Activated gamma-delta T cell treated with anti-CD3 and anti-CD28 coated beads, Interleukin-2, amount 50 U/mL, for 16 hours (primary cell): ENCODE data around the gene KCNMA1.
"Not testable (repeated sequence)": the region's sequence is repeated elsewhere in the genome, so short reads cannot be mapped to it uniquely, and the experiment has no call there.

Experiments used
- DNase-seq: peaks from one replicate; pipeline ENCODE4 v3.0.0-alpha.2; 2020; ENCODE audit warnings: low read depth

Gene KCNMA1

DNA sequence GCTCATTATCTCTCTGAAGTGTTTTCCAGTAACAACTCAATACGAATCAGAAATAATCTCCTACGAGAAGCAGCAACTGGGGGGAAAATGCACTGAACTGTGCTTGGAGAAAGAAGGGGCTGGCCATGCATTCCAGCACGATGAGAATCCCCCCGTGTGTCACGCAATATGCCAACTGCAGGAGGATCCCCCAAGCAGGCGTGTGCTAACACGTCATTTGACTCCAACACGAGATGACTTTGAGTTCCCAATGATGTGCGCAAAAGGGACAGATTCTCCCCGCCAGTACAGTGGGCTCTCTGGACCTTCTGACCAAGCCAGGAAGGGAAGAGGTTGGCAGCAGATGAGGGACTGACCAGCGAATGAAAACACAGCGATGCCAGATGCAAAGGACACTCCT is 105.5 kb downstream of the KCNMA1 start:
- DNase-seq, result no peak

- no peak for DNase-seq
Observed at GRCh38 chr10:77531441-77532001, 106.1 kb downstream of the KCNMA1 start.

DNA sequence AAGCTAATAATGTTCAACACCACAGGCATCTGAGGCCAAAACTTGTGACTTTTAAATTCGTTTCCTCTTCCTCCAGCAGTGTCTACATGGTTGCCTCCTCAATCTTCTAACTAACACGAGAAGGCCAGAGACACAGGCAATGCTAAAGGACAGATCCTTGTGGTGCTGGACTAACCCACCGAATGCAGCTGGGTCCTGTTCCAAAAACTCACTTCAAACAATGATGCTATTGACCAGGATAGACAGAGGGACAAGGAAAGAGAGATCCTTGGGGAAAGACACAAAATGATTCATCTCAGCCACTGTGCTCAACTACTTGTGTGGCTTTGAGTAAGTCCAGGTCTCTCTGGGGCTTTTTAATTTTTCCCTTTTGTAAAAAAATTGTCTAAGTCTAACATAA is 107.6 kb downstream of the KCNMA1 start:
- DNase-seq, result no peak

- no peak for DNase-seq
Observed at GRCh38 chr10:77529050-77529576, 108.5 kb downstream of the KCNMA1 start.

DNA sequence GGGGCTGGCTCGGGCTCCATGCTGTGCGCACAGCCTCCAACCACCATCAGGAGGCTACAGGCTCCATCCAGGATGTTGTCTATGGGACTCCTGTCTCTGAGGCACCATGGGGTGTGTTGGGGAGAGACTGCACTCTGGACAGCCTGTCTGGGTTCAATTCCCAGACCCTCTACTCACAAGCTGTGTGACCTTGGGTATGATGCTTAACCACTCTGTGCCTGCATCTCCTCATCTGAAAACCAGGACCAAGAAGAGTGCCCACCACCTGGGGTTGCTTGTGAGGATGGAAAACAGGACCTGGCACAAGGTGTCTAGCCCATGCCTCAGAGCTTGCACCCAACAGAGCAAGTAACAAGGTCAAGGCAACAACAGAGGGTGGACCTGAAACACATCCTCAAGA is 109.8 kb downstream of the KCNMA1 start:
- no peak for DNase-seq

DNA sequence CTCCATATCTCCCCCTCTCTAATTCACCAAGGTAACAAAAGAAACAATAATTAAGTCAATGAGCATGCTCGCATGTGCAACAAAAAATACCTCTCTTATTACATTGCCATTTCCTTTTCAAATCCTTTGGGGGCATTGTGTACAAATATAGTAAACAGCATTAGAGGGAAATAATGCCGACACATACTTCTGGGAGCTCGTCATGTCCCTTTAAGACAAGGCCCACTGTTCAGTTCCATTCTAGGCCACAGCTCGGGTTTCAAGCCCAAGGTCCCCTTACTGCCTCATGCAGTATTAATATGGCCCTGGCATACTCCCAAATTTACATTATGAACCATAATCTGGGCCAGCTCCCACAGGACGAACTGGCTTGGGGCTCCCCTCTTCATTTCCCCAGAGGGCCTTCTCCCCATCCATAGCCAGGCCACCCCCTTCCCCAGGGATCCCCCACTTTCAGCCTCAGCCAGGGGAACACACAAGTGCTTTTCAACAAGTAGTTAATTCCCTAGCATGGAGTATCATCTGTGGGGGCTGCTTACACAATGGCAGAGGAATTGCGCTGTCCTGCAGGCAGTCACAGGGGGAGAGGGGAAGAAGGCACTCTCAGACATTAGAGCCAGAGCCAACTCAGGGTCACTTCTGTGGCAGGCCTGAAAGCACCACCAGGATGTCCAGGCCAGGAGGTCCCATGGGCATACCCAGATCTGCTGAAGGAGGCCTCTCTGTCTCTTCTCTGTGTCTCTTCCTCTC is 110.6 kb downstream of the KCNMA1 start:
- DNase-seq, result no peak

GRCh38 chr10:77524281-77524711 is 113.3 kb downstream of the KCNMA1 start:
- DNase-seq, result no peak

- no peak for DNase-seq
Observed at GRCh38 chr10:77522268-77522809, 115.3 kb downstream of the KCNMA1 start.

GRCh38 chr10:77520995-77521394 is 116.6 kb downstream of the KCNMA1 start:
- no peak for DNase-seq

DNA sequence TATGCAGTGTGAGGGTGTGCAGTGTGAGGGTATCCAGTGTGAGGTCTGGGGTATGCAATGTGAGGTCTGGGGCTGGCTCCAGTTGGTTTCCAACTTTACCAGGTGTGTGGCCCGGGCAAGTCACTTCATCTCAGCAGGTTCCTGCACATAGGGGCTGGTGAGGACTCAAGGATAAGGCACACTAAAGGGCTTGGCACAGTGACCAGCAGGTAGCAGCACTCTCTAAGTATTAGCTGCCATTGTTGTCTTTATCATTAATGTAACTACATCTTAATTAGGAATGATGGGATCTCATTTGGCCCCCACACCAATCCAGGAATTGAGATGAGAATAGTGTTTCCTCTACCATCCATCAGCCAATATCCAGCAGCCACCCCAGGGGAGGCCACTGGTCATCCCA is 117.3 kb downstream of the KCNMA1 start:
- no peak for DNase-seq

DNA sequence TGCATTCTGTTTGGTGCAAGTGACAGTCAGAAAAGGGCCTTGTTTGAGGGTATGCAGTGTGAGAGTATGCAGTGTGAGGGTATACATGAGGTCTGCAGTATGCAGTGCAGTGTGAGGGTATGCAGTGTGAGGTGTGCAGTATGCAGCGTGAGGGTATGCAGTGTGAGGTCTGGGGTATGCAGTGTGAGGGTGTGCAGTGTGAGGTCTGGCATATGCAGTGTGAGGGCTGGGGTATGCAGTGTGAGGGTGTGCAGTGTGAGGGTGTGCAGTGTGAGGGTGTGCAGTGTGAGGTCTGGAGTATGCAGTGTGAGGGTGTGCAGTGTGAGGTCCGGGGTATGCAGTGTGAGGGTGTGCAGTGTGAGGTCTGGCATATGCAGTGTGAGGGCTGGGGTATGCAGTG is 117.8 kb downstream of the KCNMA1 start:
- DNase-seq, result not testable (repeated sequence)

- DNase-seq, result no peak
Observed at GRCh38 chr10:77518910-77519274, 118.7 kb downstream of the KCNMA1 start.

- DNase-seq, result no peak
Observed at GRCh38 chr10:77518241-77518909, 119.2 kb downstream of the KCNMA1 start.

- no peak for DNase-seq
Observed at GRCh38 chr10:77516575-77516974, 121.0 kb downstream of the KCNMA1 start.

DNA sequence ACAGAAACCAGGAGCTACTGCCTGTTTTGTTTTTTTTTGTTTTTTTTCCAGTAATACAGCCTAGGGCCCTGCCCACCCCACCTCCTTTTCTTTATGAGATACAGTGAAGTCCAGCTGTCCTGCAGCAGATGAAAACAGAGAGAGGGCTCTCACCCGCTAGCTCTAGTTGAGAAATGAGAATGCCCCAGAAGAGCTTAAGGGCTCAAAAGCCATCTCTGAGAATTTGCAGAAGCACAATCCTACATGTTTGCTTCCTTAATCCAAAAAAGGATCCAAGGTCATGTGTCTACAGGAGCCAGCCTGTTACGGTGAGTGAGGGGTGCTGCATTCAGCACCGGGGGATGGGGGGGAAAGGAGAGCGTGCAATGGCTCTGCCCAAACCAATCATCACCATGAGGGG is 122.7 kb downstream of the KCNMA1 start:
- DNase-seq, result no peak

DNA sequence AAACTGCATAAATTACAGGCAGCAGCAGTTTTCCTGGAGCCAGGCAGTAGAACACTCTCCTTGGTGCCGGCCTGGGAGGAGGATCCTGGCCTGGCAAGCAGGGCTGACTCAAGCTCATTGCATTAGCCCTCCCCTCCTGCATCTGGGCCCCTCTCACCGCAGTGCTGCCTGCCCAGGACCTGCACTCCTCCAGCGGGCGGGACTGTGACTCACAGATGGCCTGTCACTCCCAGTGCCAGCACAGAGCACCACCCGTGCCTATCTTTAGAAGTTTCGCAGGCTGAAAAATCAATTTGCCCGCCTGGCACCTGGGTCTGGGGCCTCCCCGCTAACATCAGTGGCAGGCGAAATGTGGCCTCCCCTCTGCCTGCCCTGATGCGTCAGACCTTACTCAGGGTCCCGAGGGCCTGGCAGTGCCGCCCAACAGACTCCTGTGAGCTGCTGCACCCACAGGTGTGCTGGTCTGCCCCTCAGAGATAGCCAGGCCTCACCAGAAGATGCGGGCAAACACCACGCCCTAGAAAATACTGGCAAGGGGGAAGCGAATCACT is 123.8 kb downstream of the KCNMA1 start:
- no peak for DNase-seq

DNA sequence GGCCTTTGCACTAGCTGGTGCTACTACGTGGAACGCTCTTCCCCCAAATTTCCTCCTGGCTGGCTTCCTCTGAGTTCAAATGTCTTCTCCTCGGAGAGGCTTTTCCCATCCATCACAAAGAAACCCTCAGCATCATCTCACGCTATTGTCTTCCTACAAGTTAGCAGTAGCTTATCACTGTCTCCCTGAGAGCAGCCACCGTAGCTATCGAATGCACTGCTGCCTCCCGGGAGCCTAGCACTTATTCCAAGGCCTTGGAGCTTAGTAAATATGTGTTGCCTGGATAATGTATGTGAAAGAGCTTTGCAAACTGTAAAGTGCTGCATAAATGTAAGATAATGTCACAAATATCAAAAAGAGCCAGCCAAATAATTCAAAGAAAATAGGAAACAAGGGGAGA is 124.4 kb downstream of the KCNMA1 start:
- DNase-seq, result no peak

GRCh38 chr10:77512219-77512578 is 125.4 kb downstream of the KCNMA1 start:
- DNase-seq, result no peak

DNA sequence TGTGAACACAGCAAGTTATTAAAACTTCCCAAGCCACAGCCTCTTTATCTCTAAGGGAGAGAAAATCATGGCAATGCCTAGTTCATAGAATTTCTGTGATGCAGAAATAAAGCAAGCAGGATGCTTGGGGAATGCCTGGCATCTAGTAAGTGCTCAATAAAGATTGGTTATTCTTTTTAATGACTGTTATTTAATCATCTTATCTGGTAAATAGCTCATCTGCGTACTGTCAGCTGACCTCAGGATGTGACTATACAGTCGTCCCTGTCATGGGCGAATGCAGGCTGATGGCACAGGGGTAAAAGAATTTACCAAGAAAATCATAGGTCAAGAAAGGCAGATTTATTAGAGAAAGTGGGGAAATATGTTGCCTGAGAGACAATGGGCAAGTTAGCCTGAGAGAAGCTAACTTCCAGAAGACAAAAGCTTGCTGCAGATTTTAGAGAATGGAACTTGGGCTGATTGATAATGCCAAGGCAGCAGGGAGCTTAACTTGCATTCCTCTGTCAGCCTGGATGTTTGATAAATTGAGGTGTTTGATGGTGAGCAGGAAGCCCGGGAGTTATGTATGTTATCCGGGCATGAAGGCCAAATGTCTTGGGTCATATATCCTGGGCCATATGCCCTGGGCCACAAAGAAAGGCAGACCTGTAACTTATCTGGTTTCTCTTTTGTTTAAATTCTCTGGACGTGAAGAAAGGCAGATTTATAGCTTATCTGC is 126.0 kb downstream of the KCNMA1 start:
- no peak for DNase-seq

DNA sequence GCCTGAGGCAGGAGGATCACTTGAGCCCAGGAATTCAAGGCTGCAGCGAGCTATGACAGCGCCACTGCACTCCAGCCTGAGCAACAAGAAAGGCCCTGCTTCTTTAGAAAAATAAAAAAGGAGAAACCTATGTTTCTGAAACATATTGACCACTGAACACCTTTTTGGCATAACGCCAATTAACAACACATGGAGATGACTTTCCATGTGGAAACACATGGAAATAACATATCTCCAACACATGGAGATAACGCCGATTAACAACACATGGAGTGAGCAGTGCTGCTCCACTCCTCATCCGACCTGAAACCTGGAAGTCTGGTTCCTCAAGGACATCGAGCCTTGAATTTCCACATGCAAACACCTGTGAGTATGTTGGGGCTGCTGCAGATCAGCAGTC is 126.9 kb downstream of the KCNMA1 start:
- DNase-seq, result no peak

DNA sequence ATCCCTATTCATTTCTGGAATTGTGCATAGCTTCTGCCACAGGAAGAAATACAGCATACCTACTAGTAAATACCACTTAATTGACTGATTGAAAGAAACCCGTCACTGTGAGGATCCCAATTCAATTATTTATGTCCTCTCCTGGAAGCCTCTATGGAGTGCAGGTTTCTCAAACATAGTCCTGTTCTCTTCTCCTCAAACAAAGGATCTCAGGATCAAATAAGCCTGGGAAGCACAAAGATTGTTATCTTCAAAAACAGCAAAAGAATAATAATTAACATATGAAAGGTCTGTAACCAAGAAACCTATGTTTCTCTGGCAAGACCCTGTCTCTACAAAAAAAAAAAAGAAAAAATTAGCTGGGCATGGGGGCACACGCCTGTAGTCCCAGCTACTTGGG is 127.3 kb downstream of the KCNMA1 start:
- no peak for DNase-seq

DNA sequence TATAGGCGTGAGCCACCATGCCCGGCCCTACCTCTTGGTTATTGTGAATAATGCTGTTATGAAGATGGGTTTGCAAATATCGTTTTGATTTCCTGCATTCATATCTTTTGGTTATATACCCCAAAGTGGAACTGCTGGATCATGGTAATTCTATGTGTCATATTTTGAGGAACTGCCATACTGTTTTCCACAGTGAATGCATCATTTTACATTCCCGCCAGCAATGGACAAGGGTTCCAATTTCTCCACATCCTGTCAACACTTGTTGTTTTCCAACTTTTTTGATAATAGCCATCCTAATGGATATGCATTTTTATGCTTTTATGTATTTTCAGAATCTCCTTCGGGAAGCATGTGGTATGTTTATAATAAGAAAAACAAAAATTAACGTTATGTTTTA is 128.2 kb downstream of the KCNMA1 start:
- no peak for DNase-seq
